H1 (cell line): Measurements from ENCODE around the gene OXA1L. TPM values are rescaled to one million over a fixed set of nuclear protein-coding genes. Genes with fewer than 3 reads are reported as not detected.

Experiments used
- CTCF ChIA-PET: fragments of 300-600 bp; sonication (Branson Sonifier 250); formaldehyde crosslinking; loops from one replicate; lab custom pipeline; 2021; ENCODE audit not compliant: partially characterized antibody; lab: Charles Lee
- POLR2A ChIA-PET: fragments of 300-600 bp; sonication (Branson Sonifier 250); formaldehyde crosslinking; loops from one replicate; lab custom pipeline; 2021; ENCODE audit warnings: inconsistent platforms; ENCODE audit not compliant: partially characterized antibody; lab: Charles Lee
- DNase-seq, 2 experiments: peaks; one replicate each; pipeline versions ENCODE4 v3.0.0 to v3.0.0-alpha.2; 2010 to 2022; ENCODE audit warnings: low spot score in 2 of 2, low read depth in 1 of 2, mixed read lengths in 1 of 2
- FAIRE-seq: peaks from 2 replicates; lab custom pipeline; 2011; peaks lifted over from hg19 to GRCh38; lab: Jason Lieb, UNC
- H2AFZ ChIP-seq: 2 replicates; pipeline ENCODE4 v1.8.1; 2012; ENCODE audit warnings: low read length, inconsistent platforms
- H2AK5ac ChIP-seq: 2 replicates; pipeline ENCODE4 v1.6.1; 2013; ENCODE audit warnings: low read depth, low read length
- H2BK120ac ChIP-seq: replicated peaks from 2 replicates; pipeline ENCODE3; 2013; ENCODE audit warnings: low read depth, low read length, inconsistent platforms
- H2BK12ac ChIP-seq: 2 replicates; pipeline ENCODE4 v1.6.1; 2013; ENCODE audit warnings: low read depth, low read length
- H2BK15ac ChIP-seq: 2 replicates; pipeline ENCODE4 v1.6.1; 2013; ENCODE audit warnings: low read length
- H2BK20ac ChIP-seq: 2 replicates; pipeline ENCODE4 v1.6.1; 2013; ENCODE audit warnings: low read length
- H2BK5ac ChIP-seq: 2 replicates; pipeline ENCODE4 v1.6.1; 2013; ENCODE audit warnings: low read depth, low read length
- H3K14ac ChIP-seq: 2 replicates; pipeline ENCODE4 v1.6.1; 2013; ENCODE audit warnings: inconsistent platforms; ENCODE audit not compliant: insufficient read length
- H3K18ac ChIP-seq: 2 replicates; pipeline ENCODE4 v1.6.1; 2013; ENCODE audit warnings: low read length; ENCODE audit errors: extremely low read depth
- H3K23ac ChIP-seq: 2 replicates; pipeline ENCODE4 v1.6.1; 2013; ENCODE audit warnings: inconsistent platforms; ENCODE audit not compliant: insufficient read length
- H3K23me2 ChIP-seq: 2 replicates; pipeline ENCODE4 v1.6.1; 2013; ENCODE audit warnings: low read depth, low read length
- H3K27ac ChIP-seq: 2 replicates; pipeline ENCODE4 v1.6.1; 2011; ENCODE audit warnings: low read depth, low read length, inconsistent platforms
- H3K27me3 ChIP-seq, 4 experiments: replicated peaks in 1 of 4; 1 replicate in 1 of 4; 2 replicates in 3 of 4; pipeline versions ENCODE4 v1.6.1 to v1.8.1; 2011 to 2013; ENCODE audit warnings: low read length in 3 of 4, mild to moderate bottlenecking in 3 of 4, inconsistent platforms in 2 of 4, mixed read lengths in 2 of 4, moderate library complexity in 1 of 4; ENCODE audit not compliant: control insufficient read depth in 3 of 4, insufficient read depth in 3 of 4; ENCODE audit errors: extremely low read depth in 1 of 4
- H3K36me3 ChIP-seq, 4 experiments: 2 replicates each; pipeline versions ENCODE4 v1.6.1 to v1.8.1; 2011 to 2013; ENCODE audit warnings: mild to moderate bottlenecking in 4 of 4, low read length in 3 of 4, moderate library complexity in 2 of 4, control low read depth in 1 of 4, inconsistent platforms in 1 of 4; ENCODE audit not compliant: insufficient read depth in 4 of 4, control insufficient read depth in 2 of 4
- H3K4ac ChIP-seq: replicated peaks from 2 replicates; pipeline ENCODE3; 2013; ENCODE audit warnings: low read length, low read depth, mixed read lengths, inconsistent platforms; ENCODE audit not compliant: insufficient read length
- H3K4me1 ChIP-seq, 4 experiments: replicated peaks in 1 of 4; 1 replicate in 1 of 4; 2 replicates in 3 of 4; pipeline versions ENCODE4 v1.6.1 to v1.8.1; 2011 to 2013; ENCODE audit warnings: low read length in 3 of 4, inconsistent platforms in 2 of 4, mixed read lengths in 1 of 4; ENCODE audit not compliant: insufficient read depth in 4 of 4, control insufficient read depth in 3 of 4
- H3K4me2 ChIP-seq, 2 experiments: 2 replicates each; pipeline versions ENCODE4 v1.6.1 to v1.8.1; 2011 to 2013; ENCODE audit warnings: low read depth in 2 of 2, low read length in 2 of 2, control low read depth in 1 of 2, inconsistent platforms in 1 of 2, mild to moderate bottlenecking in 1 of 2; ENCODE audit not compliant: insufficient read depth in 1 of 2
- H3K4me3 ChIP-seq, 4 experiments: fragments of 200-600, 300-600 bp in 1 of 4; sonication (generic), shearing (Covaris generic), sonication (Bioruptor Twin) in 1 of 4; 2 replicates each; pipeline versions ENCODE4 v1.5.1 to v1.8.1; 2011 to 2016; ENCODE audit warnings: low read length in 4 of 4, low read depth in 3 of 4, control low read depth in 2 of 4, inconsistent platforms in 2 of 4, mild to moderate bottlenecking in 2 of 4, mixed read lengths in 1 of 4, moderate library complexity in 1 of 4; ENCODE audit not compliant: insufficient read depth in 2 of 4; ENCODE audit errors: extremely low read depth in 1 of 4
- H3K56ac ChIP-seq: replicated peaks from 2 replicates; pipeline ENCODE3; 2013; ENCODE audit warnings: low read depth, mild to moderate bottlenecking, mixed read lengths, low read length, inconsistent platforms; ENCODE audit not compliant: insufficient read length
- H3K79me1 ChIP-seq: 2 replicates; pipeline ENCODE4 v1.6.1; 2013; ENCODE audit warnings: low read depth, low read length, control low read depth
- H3K79me2 ChIP-seq, 2 experiments: 2 replicates each; pipeline versions ENCODE4 v1.6.1 to v1.8.1; 2012 to 2013; ENCODE audit warnings: low read length in 2 of 2, mild to moderate bottlenecking in 2 of 2, inconsistent platforms in 1 of 2; ENCODE audit not compliant: insufficient read depth in 2 of 2, control insufficient read depth in 1 of 2
- H3K9ac ChIP-seq, 4 experiments: replicated peaks in 1 of 4; 1 replicate in 1 of 4; 2 replicates in 3 of 4; pipeline versions ENCODE4 v1.6.1 to v1.8.1; 2011 to 2013; ENCODE audit warnings: low read depth in 3 of 4, low read length in 3 of 4, control low read depth in 2 of 4, mild to moderate bottlenecking in 2 of 4, moderate library complexity in 2 of 4, inconsistent platforms in 1 of 4; ENCODE audit errors: extremely low read depth in 1 of 4
- H3K9me3 ChIP-seq, 2 experiments: 2 replicates each; pipeline versions ENCODE4 v1.6.1 to v1.8.1; 2012 to 2013; ENCODE audit warnings: mild to moderate bottlenecking in 2 of 2, moderate library complexity in 2 of 2, control low read depth in 1 of 2, inconsistent platforms in 1 of 2, low read depth in 1 of 2, low read length in 1 of 2, mixed read lengths in 1 of 2; ENCODE audit not compliant: insufficient read depth in 2 of 2
- H4K20me1 ChIP-seq, 2 experiments: replicated peaks in 1 of 2; 2 replicates each; pipeline versions ENCODE3 to v1.8.1; 2011 to 2013; ENCODE audit warnings: inconsistent platforms in 2 of 2, low read length in 2 of 2, mild to moderate bottlenecking in 1 of 2; ENCODE audit not compliant: insufficient read depth in 2 of 2, control insufficient read depth in 1 of 2
- H4K5ac ChIP-seq: 2 replicates; pipeline ENCODE4 v1.6.1; 2013; ENCODE audit warnings: low read length, low read depth, mixed read lengths, inconsistent platforms; ENCODE audit not compliant: insufficient read length
- H4K8ac ChIP-seq: 2 replicates; pipeline ENCODE4 v1.8.0; 2013; ENCODE audit warnings: mild to moderate bottlenecking, moderate library complexity, low read length, inconsistent platforms; ENCODE audit not compliant: insufficient read depth; ENCODE audit errors: extremely low read depth
- H4K91ac ChIP-seq: replicated peaks from 2 replicates; pipeline ENCODE3; 2013; ENCODE audit warnings: low read length, mixed read lengths, inconsistent platforms; ENCODE audit not compliant: insufficient read length
- BCL11A ChIP-seq, 2 experiments: IDR thresholded peaks; one replicate each; pipeline ENCODE4 v1.6.1; 2011; ENCODE audit warnings: low read depth in 2 of 2, low read length in 2 of 2, mild to moderate bottlenecking in 2 of 2
- CTBP2 ChIP-seq: IDR thresholded peaks from 2 replicates; pipeline ENCODE4 v1.7.0; 2011; ENCODE audit warnings: borderline replicate concordance, mild to moderate bottlenecking, moderate library complexity, mixed read lengths, low read length; ENCODE audit not compliant: insufficient read depth, insufficient read length
- MAFK ChIP-seq: IDR thresholded peaks from 2 replicates; pipeline ENCODE4 v1.6.1; 2012; ENCODE audit warnings: low read depth, mild to moderate bottlenecking, improper control_type of control experiment, low read length
- NANOG ChIP-seq: IDR thresholded peaks from 2 replicates; pipeline ENCODE4 v1.6.1; 2011; ENCODE audit warnings: low read length, low read depth, mild to moderate bottlenecking, inconsistent platforms; ENCODE audit not compliant: insufficient read depth, poor library complexity, severe bottlenecking
- POLR2A ChIP-seq, 2 experiments: IDR thresholded peaks; 1 replicate in 1 of 2; 2 replicates in 1 of 2; pipeline ENCODE4 v1.6.1; 2011; ENCODE audit warnings: low read depth in 2 of 2, low read length in 2 of 2, mild to moderate bottlenecking in 2 of 2; ENCODE audit errors: control extremely low read depth in 1 of 2
- RXRA ChIP-seq: IDR thresholded peaks from 2 replicates; pipeline ENCODE4 v1.6.1; 2011; ENCODE audit warnings: low read depth, mild to moderate bottlenecking, low read length, moderate library complexity; ENCODE audit not compliant: insufficient read depth
- SUZ12 ChIP-seq: fragments of 200-600 bp; sonication (generic); IDR thresholded peaks from 2 replicates; pipeline ENCODE4 v1.6.1; 2012; ENCODE audit warnings: mild to moderate bottlenecking, inconsistent platforms, low read length, moderate library complexity, mixed read lengths
- USF2 ChIP-seq: IDR thresholded peaks from 2 replicates; pipeline ENCODE4 v1.6.1; 2011; ENCODE audit warnings: low read length, improper control_type of control experiment
- YY1 ChIP-seq: IDR thresholded peaks from 2 replicates; pipeline ENCODE4 v1.6.1; 2011; ENCODE audit warnings: low read depth, mild to moderate bottlenecking, low read length
- ZNF274 ChIP-seq: IDR thresholded peaks from 2 replicates; pipeline ENCODE4 v1.7.0; 2012; ENCODE audit warnings: low read length, borderline replicate concordance; ENCODE audit errors: extremely low read depth
- WGBS, 2 experiments: shearing (Covaris generic) in 1 of 2; methylation state at CpG; one replicate each; pipeline versions ENCODE4 v1.1.6 to v1.1.7; 2013 to 2015; ENCODE audit warnings: low lambda C conversion rate in 2 of 2, mixed read lengths in 2 of 2, inconsistent platforms in 1 of 2, low coverage in 1 of 2, missing lambda C conversion rate in 1 of 2; ENCODE audit not compliant: insufficient replicate concordance in 2 of 2, insufficient coverage in 1 of 2, insufficient read length in 1 of 2; ENCODE audit errors: extremely low coverage in 1 of 2, missing lambda C conversion rate in 1 of 2; 5-methylcytosine and 5-hydroxymethylcytosine counted together
- polyA plus RNA-seq, 7 experiments: library from polyadenylated mRNA; depleted of rRNA in 3 of 7; stranded (reverse) in 5 of 7; unstranded in 2 of 7; fragments of >200 nt in 5 of 7; fragments of 200-250 nt in 2 of 7; gene quantifications; 1 replicate in 5 of 7; 2 replicates in 1 of 7; 4 replicates in 1 of 7; pipeline versions ENCODE4 v1.2.1 to v1.2.3, GENCODE V29; 2011 to 2013; ENCODE audit warnings: missing spikeins in 2 of 7, mixed read lengths in 2 of 7
- total RNA-seq: library from RNA; stranded (reverse); fragmentation: NEBNext Ultra II Directional; extraction: Animal tissue kit (Norgen Biotek cat#: 25700); gene quantifications from 2 replicates; pipeline ENCODE4 v1.2.1, GENCODE V29; 2021
- TF ChIP-seq, protein P1 (sequence below): IDR thresholded peaks from 2 replicates; pipeline ENCODE4 v1.6.1; 2012; ENCODE audit warnings: inconsistent platforms

The OXA1L gene
- total and polyA plus RNA-seq, 2 of the 8 experiments (the other 6 are each of a cell fraction or from before 2014, with no cell fraction given), result 125 to 199 TPM

- Histone ChIP-seq H4K5ac (no peak overlapping the region), H2BK5ac (no peak overlapping the region), H3K23ac (no peak overlapping the region), H3K18ac (no peak overlapping the region), H2BK120ac (no peak overlapping the region), H4K20me1 (no peaks in the 10 kb centered on the region), H3K36me3 (no peaks in the 10 kb centered on the region), H2BK20ac (no peak overlapping the region), H3K4me3 (no peak overlapping the region), H3K27me3 (no peaks in the 10 kb centered on the region), H3K9ac (no peak overlapping the region), H3K23me2 (no peaks in the 10 kb centered on the region), H3K4me2 (no peak overlapping the region), H3K79me1 (no peaks in the 10 kb centered on the region), H3K79me2 (no peaks in the 10 kb centered on the region), H4K91ac (no peak overlapping the region), H3K9me3 (no peaks in the 10 kb centered on the region), H3K14ac (no peak overlapping the region), H3K4me1 (peaks cover 5 to 9% (median 7%) of the 10 kb centered on the region in 4 experiments; a peak in 6 of 7 replicates), H4K8ac (no peak overlapping the region), H3K4ac (no peak overlapping the region), H3K27ac (no peak overlapping the region), H2BK12ac (0 out of 2 replicates have a peak overlapping the region, but pooled peaks have one; percentile 55), H2BK15ac (no peak overlapping the region), H3K56ac (no peak overlapping the region), H2AK5ac (no peak overlapping the region), H2AFZ (no peak overlapping the region)
- FAIRE-seq (no peak), DNase-seq (no peak)
- 84% methylated on average over 5 of the region's 5 CpGs; no CpG with 5 or more reads in 1 of the 2 experiments for WGBS, 2 experiments
- ChIA-PET CTCF (interaction anchor here (1.0 to 53.1 kb wide), 10 partner anchors 10 to 252 kb away, joined by 3 to 1562 read pairs (median 4); partner anchors contain the start of genes LRP10, MMP14 and REM2), POLR2A (interaction anchor here (0.7 to 1.9 kb wide), 2 partner anchors 13 kb away, joined by 3 to 7 read pairs; no protein-coding TSS in a partner anchor)
- no peak for TF ChIP-seq BCL11A (IDR thresholded peaks at IDR 0.05; ENCODE audit: low read depth in 2 of 2, low read length in 2 of 2)
- TF ChIP-seq, protein P1, sequence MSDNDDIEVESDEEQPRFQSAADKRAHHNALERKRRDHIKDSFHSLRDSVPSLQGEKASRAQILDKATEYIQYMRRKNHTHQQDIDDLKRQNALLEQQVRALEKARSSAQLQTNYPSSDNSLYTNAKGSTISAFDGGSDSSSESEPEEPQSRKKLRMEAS, result no peak
- no peak for TF ChIP-seq POLR2A (IDR thresholded peaks at IDR 0.05; ENCODE audit: control extremely low read depth in 1 of 2, low read depth in 2 of 2, low read length in 2 of 2)
- no peak for TF ChIP-seq RXRA
- TF ChIP-seq YY1, result no peak
- TF ChIP-seq SUZ12, result no peak
- TF ChIP-seq CTBP2, result no peak
- TF ChIP-seq USF2, result no peak
- no peak for TF ChIP-seq ZNF274
- no peak for TF ChIP-seq NANOG
- TF ChIP-seq MAFK, result no peak
Observed at GRCh38 chr14:22808388-22809209, 42.1 kb downstream of the OXA1L start.
